RKO (cell line): ENCODE results near the gene MCAM.
A peak's percentile ranks its signal among the peaks of the same experiment; 100 is the strongest.

Experiments
- DNase-seq: peaks from one replicate; pipeline ENCODE4 v3.0.0-alpha.2; 2016; ENCODE audit warnings: low spot score

MCAM gene, protein sequence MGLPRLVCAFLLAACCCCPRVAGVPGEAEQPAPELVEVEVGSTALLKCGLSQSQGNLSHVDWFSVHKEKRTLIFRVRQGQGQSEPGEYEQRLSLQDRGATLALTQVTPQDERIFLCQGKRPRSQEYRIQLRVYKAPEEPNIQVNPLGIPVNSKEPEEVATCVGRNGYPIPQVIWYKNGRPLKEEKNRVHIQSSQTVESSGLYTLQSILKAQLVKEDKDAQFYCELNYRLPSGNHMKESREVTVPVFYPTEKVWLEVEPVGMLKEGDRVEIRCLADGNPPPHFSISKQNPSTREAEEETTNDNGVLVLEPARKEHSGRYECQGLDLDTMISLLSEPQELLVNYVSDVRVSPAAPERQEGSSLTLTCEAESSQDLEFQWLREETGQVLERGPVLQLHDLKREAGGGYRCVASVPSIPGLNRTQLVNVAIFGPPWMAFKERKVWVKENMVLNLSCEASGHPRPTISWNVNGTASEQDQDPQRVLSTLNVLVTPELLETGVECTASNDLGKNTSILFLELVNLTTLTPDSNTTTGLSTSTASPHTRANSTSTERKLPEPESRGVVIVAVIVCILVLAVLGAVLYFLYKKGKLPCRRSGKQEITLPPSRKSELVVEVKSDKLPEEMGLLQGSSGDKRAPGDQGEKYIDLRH

DNA sequence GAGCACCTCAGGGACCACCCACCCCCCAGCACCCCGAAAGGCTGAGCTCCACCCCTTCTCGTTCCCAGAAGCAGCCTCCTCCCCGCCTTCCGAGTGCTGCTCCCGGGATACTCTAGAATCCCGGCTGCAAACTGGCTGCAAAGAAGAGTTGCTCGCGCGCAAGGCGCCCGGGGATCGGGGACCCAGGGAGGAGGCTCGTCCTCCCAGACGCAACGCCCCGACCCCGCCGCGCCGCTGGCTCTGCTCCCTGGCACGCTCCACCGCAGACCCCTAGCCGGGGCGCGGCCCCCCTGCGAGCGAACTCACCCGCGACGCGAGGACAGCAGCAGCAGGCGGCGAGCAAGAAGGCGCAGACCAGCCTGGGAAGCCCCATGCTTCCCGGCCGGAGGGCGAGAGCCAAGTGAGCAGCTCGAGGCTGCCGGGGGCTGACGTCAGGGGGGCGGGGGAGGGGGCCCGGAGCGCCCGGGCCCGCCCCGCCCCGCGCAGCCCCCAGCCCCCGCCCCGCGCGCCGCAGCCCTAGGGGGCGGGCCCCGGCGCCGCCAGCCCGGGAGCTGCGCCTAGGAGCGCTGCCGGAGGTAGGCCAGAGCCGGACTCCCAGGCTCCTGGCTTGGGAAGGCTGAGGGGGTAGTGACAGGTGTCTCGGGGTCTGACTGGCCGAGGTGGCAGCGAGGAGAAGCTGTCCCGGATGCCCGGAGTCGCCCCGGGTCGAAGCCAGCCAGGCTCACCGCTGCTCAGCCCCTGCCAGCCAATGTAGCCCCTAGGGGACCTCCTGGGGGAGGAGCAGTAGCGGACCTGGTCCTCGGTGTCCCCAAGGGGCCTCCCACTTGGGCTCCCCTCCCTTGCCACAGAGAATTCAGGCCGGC is at the start of gene MCAM:
TSS of gene MCAM (minus strand) at position 402 of the 863 bp plus-strand sequence. CDS start at position 373, 29 bp downstream.
- no peak for DNase-seq

DNA sequence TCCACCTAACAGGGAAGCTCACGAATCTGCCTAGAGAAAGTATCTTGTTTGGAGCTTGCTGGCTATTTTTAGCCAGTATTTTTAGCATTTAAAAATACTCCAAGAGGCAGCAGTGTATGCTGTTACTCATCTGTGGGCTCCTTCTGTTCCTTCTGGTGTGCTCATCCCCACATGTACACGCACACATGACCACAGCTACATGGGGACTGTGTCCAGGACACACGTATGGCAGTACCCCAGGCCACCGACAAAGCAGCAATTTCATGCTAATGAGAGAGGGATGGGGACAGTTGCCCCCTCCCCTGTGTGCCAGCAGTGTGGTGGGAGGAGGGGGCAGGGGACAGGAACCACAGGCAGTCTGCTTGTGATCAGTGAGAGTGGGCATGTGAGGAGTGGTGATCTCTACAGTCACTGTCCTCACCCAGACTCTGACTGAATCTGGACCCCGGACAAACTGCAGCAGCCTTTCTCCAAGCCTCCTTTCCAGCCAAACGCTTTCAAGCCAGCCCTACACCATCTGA is 48.2 kb upstream of the MCAM start:
- no peak for DNase-seq

DNA sequence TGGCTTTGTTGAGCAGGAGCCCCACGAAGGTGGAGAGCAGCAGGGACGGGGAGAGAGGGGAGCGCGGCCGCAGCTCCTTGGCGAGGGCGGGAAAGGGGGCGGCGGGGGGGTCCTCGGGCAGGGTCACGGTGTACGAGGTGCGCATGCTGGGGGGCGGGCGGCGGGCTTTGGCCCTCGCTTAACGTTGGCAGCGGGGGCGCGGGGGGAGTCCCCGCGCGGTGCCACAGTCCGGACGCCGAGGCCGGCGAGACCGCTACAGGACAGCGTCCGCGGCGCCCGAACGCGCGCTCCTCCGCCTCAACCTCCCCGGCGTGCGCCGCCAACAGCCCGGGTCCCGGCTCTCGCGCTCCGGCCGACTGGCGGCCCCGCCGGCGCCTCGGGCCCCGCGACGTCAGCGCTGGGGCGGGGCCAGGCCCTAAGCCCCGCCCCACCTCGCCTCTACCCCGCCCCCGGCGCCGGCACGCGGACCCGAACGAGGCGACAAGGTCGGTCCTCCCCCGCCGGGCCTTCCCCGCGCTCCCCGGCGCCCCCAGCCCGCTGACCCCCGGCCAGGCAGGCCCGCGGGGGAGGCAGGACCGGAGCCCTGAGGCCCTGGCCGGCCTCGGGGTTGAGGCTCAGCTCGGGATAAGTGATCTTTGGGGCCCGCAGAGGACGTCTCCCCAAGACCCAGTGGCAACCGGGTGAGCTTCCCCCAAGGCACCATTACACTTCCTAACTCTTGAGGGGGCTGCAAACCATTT is 47.1 kb upstream of the MCAM start:
- no peak for DNase-seq

DNA sequence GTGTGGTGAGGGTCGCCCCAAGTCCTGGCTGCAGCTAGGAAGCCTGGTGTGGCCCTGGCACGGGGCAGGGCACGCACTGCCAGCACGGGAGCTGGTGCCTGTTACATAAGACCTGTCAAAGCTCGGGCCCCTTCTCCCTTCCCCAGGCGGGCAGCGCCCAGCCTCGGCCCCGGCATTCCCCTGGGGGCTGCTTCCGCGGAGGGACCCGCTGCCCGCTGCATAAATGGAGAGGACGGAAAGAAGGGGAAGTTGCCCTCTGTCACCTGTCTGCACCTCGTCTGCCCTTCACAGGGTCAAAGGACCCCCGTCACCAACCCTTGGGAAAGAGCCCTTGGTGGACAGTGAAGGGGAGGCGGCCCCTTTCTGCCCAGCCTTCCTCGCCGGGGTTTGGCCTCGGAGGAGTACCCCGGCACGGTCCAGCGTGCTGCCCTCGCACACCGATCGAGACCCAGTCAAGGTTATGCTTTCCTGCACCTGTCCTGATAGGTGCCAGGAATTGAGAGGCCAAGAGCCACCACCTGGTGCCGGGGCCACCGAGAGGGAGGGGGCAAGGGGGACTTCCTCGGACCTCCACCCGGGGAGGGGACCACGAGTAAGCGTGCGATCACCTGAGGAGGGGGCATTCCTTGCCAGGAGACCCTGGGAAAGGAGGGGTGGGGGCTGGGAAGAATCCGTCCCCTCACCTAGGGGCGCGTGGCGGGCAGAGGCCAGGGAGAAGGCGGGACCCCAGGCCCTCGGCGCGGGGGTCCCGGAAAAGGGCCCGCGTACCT is 46.3 kb upstream of the MCAM start:
- no peak for DNase-seq

DNA sequence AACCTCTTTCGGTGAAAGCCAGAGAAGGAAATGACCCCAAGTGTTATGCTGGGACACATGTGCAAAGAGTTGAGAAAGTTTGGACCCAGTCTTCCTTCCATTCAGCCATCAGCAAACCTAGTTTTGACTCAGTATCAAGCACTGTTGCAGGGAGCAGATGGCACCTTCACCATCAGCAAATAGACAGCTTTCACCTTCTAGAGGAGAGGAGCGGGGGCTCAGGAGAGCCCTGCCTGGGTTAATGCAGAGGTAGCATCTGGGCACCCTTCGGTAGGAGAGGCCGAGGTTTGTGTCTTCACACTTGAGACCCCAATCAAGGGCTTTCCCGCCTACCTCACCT is 45.8 kb upstream of the MCAM start:
- no peak for DNase-seq

DNA sequence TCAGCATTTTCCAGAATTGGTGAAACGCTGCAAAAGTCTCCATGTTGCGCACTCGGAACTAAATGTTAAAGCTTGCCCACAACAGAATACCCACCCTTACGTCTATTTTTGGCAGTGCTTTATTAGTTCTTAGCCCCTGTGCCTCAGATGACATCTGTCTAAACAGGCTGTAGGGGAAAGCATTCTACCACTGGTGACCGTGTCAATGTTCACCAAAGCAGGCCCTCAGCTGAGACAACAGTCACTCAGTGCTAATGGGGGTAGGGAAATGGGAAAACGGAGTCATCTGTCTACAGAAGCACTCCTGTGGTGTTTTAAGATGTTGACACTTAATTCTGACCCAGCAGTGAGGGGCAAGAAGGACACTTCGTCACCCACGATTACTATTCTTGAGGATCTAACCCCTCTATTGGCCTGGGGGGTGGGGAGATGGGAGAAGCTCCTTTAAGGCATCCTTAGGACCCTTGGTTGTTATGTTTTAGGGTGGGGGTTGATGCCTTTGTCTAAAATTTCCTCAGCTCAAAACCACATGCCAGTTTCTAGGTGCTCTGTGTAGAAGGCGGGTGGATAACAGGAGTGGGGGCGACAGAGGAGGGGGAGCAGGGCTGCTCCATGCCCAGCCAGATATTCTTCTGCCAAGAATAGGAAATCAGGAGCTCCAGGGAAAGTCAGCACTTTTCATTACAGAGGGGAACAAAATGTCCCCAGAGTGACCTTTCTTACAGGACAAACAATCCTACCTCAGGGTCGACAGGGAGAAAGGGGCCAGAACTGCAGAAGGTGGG is 45.2 kb upstream of the MCAM start:
- DNase-seq, result no peak

DNA sequence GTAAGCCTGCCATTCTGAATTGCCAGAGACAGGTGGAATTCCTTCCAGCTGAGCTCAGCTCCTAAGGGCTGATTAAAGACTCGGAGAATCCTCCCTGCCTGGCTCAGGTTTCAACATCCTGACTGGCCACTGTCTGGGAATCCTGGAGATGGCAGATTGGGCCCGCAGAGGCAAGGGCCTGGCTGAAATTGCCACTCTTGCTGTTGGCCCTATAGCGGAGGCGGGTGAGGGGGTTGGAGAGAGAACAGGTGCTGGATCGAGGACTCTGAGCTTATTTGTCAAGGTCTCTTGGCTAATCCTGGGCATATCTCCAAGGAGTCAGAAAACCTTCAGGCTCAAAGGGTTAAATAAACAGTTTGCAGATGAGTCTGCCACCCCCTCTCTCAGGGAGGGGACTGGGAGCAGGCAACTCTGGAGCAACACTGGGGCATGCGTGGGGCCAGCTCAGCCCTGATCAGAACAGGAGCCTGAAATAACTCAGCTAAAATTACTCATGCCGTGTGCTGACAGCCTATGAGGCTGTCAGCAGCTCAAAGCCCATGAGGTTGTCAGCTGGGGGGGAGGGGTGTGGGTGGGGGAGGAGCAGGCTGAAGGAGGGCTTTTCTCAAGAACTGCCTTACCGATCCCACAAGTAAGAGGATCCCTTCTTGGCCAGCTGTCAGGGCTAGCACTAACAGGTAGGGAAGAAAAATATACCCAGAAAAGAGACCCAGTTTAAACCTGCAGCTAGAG is 44.3 kb upstream of the MCAM start:
- peak; percentile 93 for DNase-seq

DNA sequence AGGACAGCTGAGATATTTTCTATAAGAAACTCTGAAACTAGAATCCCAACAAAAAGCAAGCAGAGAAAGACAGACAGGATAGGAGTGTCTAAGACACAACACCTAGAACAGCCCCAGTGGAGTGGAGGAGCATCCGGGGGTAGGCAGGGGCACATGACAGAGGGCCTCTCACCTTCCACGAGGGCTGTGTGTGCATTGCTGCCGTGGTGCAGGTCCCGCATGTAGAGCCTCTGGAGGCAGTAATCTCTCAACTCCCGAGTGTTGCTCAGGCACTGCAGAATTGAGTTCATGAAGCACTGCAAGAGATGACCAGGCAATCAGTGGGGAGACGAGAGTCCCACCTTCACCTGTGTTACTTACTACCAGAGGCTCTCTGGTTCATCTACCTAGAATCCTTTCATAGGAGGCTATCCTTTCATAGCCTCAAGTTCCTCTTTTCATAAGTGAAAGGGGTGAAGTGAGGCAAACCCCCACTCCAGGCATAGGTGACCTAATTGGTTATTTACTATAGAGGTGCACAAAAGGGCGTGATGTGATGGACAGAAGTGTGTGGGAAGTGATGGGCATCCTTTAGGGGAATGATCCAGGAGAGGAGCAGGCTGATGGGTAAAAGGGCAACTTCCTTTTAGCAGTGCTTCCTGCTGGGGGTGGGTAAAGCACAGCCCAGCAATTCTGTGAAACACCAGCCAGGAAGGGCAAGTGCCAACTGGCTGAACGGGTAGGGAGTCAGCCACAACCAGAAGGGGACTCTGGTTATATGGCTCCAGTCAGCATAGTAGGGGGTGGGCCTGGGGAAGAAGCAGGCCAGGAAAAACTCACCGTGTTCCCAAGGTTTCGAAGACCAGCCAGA is 42.7 kb upstream of the MCAM start:
- no peak for DNase-seq

DNA sequence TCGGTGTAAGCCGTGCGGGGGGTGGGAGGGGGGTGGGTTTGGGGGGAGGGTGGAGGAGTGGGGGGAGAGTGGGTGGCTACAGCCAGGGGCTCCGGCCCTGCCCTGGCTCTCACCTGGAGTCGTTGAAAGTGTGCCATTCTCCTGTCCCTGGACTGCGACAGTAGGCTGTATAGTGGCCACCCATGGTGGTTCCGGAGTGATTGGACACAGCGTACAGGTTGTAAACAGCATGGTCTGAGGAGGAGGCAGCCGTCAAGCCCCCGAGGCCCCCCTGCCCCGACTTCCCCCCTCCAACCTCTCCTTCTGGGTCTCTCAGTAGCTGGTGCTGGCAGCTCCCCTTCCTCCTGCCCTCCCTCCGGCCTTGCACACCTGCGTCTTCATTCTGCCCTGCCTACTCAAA is 40.1 kb upstream of the MCAM start:
- no peak for DNase-seq

DNA sequence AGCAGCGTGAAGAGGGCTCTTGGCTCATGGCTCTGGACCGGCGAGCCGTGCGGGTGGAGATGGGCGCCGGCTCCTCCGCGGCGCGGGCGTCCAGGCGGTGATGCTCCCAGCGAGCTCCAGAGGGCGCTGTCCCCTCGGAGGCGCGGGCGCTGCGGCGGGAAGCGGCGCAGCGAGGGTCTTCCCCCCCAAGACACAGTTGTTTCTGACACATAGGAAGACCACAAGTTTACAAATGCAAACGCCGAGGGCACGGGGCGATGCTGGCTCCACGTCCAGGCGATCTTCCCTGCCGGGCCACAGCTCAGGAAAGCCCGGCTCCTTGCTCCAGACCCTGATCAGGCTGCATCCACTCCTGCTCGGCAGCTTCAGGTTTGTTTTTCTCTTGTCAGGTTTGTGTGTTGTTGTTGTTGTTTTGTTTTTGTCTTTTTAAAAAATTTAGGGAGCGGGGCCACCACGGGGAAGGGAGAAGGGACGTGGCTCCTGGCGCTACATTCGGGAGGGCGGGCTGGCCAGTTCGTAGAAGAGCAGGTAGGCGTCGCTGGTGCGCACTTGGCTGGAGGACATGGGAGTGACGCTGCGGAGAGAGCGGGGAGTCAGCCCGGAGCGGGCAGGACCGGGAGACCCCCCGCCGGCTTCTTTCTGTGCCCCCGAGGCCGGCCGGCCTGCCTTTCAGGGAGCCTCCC is 39.6 kb upstream of the MCAM start:
- peak; percentile 82 for DNase-seq

DNA sequence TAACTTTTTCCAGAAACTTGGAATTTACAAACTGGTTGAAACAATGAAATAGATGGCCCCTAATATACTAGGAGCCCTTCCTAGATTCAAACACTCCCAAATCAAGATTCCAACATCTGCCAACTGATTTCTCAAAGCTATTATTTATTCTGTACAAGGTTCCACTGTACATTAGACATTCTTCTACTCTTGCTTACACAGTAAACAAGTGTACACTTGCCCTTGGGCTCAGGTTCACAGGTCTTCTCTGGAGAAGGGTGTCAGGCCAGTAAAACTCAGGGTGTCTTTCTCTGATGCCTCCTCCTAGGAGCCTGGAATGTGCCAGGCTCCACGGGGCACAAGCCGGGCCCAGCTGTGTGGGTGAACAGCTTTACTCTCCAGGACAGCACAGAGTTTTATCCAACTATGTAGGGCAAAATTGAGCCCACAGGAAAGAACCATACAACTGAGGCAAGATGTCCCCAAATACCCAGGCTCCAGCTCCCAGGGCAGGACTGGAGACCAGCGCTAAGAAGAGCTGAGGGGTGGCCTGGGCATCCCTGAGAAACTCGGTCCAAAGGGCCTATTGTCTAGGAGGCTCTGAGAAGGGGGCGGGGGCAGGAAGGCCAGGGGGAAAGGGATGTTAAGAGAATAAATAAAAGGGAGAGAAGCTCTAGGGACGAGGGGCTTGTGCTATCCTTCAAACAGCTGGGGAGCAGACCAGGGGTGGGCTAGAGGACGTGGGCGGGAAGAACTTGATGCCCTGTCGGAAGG is 38.3 kb upstream of the MCAM start:
- no peak for DNase-seq

DNA sequence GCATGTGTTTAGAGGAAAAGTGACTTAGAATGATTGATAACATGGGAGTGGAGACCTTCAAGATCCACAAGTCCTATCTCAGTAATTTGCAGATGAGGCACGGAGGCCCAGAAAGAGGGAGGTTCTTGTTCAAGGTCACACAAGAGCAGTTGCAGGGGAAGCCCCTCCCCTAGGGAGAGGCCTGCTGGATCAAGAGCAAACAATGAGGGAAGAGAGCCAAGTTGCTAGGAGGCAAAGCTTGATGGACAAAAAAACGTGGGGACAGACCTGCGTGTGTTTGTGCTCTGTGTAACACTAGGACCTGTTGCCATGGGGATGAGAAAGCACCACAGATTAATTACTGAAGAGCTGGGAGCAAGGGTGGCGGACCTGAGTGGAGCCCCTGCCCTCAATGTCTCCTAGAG is 35.9 kb upstream of the MCAM start:
- no peak for DNase-seq

DNA sequence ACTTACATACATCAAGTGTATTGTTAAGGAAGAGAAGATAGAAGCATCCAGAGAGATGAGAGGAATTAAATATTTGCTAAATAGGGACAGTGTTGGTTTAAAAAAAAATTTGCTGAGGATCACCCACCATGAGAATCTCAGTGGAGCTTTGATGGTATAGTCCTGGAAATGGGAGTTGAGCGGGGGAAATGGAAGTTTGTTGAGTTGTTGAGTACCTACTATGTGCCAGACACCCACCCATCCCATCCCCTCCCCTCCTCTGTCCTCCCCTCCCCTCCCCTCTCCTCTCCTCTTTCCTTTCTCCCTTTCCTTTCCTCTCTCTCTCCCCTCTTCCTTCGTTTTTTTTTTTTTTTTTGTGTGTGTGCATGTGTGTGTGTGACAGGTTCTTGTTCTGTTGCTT is 34.3 kb upstream of the MCAM start:
- no peak for DNase-seq

DNA sequence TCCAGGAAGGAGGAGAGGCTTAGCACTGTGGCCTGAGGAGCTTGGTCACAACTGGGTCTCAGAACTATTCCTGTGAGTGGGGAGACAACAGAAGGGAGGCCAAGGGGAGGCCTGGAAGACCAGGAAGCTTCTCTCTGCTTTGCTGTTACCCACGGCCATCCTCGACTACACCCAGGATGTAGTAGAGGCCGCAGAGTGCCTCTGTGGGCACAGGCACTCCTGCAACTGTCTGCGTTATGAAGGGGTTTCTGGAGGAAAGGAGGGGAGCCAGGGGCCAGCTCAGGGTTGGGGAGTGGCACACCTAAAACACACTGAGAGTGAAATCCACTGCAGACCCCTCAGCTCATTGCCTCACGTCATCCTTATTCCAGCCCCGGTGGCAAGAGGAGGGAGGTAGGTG is 33.4 kb upstream of the MCAM start:
- DNase-seq, result no peak

DNA sequence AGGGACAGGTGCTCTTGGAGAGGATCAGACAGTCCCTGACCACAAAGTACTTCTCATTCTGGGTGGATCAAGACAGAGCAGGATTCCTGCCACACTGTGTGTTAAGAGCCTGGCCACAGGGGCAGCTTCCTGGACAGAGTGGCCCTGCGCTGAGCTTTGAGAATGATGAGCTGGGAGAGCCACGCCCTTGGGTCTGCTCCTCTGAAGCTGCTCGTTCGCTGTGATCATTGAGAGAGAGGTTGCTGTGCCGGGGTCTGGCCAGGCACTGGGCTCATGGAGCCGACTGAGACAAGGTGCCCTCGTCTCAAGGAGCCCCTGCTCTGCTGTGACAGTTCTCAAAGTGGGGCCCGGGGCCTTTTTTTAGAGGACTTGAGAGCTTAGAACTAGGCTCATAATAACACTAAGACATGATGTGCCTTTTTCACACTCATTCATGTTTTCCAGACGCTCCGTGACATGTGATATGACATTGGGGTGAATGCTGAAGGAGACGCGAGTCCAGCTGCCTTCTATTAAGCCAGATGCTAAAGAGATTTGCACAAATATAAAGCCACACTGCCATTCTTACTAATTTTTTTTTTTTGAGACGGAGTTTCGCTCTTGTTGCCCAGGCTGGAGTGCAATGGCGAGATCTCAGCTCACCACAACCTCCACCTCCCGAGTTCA is 31.1 kb upstream of the MCAM start:
- no peak for DNase-seq

DNA sequence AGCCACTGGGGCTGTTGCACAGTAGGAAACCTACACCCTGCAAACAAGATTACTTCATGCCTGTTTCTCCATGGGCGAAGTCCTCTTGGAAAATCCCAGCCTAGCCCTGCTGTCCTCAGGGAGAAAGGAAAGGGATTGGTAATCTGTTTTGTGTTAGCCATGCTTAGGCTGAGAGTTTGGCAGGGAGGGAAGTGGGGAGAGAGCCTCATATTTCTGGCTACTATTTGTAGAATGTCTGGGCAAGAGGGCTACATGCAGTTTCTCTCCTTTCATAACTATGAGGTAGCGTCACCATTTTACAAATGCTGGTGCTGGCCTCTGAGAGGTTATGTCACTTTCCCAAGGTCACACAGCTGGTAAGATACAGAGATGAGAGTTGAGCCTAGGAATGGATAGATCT is 30.3 kb upstream of the MCAM start:
- DNase-seq, result no peak

DNA sequence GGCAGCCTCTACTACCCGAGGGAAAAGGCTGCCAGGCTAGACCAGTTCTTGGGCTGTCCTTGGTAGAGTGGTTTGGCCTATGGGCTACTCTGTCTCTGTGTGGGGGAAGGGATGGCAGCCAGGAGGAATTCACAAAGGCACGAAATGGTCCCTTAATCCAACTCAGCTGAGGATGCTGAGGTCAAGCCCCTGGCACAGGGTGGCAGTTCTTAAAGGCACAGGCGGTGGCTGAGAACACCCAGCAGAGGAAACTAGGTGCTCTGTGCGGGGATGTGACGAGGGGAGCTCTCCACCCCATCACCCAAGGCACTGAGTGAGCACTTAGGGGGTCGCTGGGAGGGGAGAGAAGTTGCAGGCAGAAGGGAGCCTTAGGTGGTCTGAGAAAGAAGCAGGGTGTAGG is 29.7 kb upstream of the MCAM start, which contains the start of gene MFRP:
TSS of gene MFRP (minus strand) at position 101 of the 400 bp plus-strand sequence. CDS start 192 bp downstream, outside the sequence.
- no peak for DNase-seq
